Measurements from ENCODE around the gene OST4.
A peak's percentile ranks its signal among the peaks of the same experiment; 100 is the strongest.
"Not testable (repeated sequence)": the region's sequence is repeated elsewhere in the genome, so short reads cannot be mapped to it uniquely, and the experiment has no call there.

OST4 gene

GRCh38 chr2:27071277-27071989 lies at the start of gene OST4:
OST4 (minus strand) TSS chr2:27071654.
- peak; percentile 93 to 98 (median 95) for DNase-seq

- not testable (repeated sequence) for DNase-seq
Observed at GRCh38 chr2:27119330-27119670, 47.8 kb upstream of the OST4 start.

DNA sequence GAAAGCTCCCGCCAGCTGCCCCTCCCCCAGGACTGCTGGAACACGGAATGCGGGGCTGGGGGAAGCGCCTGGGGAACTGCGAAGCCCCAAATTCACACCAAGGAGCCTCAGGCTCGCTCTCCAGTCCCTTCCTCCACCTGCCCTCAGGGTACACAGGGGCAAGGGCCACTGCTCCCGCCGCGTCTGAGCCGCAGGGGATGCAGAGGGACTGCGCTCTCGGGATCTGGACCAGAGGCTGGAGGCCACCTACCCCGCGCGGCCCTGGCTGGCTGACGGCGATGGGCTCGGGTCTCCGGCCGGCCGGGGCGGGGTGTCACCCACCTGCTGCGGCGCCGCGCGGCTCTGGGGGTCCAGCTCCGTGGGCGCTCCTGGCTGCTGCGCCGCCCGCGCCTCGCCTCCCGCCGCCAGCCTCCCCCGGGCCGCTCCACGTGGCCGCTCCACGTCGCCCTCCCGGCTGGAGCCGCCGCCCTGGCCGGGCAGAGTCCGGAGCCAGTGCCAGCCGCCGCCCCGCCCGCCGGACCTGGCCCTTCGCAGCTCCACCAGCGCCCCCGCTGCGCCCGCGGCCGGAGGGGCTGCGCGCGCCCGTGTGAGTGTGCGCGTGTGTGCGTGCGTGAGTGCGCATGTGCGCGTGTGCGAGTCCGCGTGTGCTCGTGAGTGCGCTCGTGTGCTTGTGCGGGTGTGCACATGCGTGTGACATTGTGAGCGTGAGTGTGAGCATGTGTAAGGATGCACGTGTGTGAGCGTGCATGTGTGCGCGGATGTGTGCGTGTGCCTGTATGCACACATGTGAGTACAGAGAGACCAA lies 47.3 kb upstream of the OST4 start, which contains the start of gene CGREF1:
CGREF1 (minus strand) TSS at position 604 of the 805 bp plus-strand sequence. CDS start 14,762 bp downstream, outside the sequence.
- DNase-seq: peak; percentile 50 to 75 (median 71)

DNA sequence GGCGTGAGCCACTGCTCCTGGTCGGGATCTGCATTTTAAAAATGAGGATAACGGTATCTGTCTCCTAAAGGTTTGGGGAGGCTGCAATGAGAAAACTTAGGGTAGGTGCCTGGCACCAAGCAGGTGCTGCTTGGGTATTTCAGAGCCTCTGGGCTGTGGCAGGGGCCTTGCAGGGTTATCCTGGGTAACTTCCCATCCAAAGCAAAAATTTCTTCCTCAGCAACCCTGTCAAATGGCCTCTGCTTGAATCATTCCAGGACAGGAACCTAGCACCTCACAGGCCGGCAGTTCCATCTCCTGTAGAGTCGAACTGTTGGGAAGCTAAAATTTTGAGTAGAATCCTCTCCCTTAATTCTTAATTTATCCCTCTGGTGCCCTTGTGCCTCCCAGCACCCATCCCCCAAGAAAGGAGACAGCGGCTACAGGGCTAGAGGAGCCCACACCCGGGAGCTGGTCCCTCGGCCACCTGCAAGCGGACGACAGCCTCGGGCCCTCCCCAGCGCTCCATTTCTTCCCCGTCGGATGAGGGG lies 46.6 kb upstream of the OST4 start:
- DNase-seq: peak in 1 of 3 experiments; percentile 71

GRCh38 chr2:27115519-27115918 lies 44.1 kb upstream of the OST4 start:
- DNase-seq: no peak

DNA sequence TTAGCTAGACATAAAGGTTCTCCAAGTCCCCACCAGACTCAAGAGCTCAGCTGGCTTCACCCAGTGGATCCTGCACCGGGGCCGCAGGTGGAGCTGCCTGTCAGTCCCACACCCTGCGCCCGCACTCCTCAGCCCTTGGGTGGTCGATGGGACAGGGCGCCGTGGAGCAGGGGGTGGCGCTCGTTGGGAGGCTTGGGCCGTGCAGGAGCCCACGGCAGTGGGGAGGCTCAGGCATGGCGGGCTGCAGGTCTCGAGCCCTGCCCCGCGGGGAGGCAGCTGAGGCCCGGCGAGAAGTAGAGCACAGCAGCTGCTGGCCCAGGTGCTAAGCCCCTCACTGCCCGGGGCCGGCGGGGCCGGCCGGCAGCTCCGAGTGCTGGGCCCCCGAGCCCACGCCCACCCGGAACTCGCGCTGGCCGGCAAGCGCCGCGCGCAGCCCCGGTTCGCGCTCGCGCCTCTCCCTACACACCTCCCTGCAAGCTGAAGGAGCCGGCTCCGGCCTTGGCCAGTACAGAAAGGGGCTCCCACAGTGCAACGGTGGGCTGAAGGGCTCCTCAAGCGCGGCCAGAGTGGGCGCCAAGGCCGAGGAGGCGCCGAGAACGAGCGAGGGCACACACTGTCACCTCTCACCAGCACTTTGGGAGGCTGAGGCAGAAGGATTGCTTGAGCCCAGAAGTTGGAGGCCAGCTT lies 40.1 kb upstream of the OST4 start:
- DNase-seq: not testable (repeated sequence)

DNA sequence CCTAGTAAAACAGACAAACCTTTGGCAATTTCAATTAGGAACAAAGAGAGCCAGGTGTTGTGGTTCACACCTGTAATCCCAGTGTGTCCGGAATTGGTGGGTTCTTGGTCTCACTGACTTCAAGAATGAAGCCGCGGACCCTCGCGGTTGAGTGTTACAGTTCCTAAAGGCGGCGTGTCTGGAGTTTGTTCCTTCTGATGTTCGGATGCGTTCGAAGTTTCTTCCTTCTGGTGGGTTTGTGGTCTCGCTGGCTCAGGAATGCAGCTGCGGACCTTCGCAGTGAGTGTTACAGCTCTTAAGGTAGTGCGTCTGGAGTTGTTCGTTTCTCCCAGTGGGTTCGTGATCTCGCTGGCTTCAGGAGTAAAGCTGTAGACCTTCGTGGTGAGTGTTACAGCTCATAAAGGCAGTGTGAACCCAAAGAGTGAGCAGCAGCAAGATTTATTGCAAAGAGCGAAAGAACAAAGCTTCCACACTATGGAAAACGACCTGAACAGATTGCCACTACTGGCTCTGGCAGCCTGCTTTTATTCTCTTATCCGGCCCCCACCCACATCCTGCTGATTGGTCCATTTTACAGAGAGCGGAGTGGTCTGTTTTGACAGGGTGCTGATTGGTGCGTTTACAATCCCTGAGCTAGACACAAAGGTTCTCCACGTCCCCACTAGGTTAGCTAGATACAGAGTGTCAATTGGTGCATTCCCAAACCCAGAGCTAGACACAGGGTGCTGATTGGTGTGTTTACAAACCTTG lies 39.3 kb upstream of the OST4 start:
- not testable (repeated sequence) for DNase-seq

DNA sequence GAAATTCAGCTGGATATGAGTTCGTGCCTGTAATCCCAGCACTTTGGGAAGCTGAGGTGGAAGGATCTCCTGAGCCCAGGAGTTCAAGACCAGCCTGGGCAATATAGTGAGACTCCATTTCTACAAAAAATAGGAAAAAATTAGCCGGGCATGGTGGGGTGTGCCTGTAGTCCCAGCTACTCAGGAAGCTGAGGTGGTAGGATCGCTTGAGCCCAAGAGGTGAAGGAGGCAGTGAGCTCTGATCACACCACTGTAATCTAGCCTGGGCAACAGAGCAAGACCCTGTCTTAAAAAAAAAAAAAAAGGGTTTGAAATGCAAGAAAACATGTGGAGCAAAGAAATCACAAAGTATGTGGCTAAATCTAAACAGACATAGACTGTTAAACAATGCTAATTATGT lies 37.6 kb upstream of the OST4 start:
- DNase-seq: no peak

DNA sequence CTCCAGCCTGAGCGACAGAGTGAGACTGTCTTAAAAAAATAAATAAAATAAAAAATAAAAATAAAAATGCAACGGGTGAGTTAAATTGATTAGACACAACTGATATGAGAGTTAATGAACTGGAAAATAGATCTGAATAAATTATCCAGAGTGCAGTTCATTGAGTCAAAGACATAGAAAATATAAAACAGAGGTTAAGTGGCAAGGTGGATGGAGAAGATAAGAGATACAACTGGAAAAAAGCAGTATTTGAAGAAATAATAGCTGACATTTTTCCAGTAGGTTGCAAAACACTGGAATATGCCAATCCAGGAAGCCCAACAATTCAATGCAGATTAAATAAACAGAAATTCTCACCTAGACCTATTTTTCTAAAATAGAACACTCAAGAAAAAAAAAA lies 36.8 kb upstream of the OST4 start:
- no peak for DNase-seq

DNA sequence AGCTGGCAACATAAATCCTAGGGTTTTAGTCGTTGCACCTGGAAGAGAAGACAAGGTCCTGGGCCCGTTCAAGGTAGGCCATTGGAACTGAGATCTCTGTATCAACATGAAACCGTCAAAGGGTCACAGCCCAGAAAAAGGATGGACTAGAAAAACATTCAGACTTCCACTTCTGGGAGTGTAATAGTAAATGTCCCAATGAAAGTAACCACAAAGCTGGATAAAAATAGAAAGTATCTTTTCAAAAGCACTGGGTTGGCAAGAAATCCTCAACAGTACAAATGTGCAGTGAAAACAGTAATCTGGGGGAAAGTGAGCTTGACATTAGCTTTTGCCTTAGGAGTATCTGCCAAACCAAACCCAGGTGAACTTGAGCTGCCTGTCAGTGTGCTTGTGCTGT lies 34.5 kb upstream of the OST4 start:
- DNase-seq: no peak

DNA sequence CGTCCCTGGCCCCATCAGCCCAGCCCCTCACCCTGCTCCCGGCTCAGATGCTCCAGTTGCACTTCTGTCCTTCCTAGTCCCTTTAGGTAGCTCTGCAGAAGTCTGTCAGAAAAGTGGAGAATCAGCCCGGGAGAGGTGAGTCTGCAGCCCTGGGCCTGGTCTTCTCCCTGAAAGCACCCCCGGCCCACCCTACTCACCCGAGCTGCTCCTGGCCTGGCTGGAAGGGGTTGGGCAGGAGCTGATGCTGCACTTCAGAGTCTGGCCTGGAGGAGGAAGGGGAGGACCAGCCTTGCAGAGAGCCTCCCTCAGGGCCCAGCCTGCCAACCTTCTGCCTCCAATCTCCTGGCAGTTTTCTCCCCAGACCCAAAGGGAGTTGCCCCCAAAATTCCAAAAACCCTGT lies 30.9 kb upstream of the OST4 start:
- DNase-seq: no peak

DNA sequence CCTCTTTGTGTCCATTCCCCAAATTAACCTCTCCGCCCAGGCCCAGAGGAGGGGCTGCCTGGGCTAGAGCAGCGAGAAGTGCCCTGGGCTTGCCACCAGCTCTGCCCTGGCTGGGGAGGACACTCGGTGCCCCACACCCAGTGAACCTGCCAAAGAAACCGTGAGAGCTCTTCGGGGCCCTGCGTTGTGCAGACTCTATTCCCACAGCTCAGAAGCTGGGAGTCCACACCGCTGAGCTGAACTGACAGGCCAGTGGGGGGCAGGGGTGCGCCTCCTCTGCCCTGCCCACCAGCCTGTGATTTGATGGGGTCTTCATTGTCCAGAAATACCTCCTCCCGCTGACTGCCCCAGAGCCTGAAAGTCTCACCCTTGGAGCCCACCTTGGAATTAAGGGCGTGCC lies 28.6 kb upstream of the OST4 start:
- DNase-seq: no peak

DNA sequence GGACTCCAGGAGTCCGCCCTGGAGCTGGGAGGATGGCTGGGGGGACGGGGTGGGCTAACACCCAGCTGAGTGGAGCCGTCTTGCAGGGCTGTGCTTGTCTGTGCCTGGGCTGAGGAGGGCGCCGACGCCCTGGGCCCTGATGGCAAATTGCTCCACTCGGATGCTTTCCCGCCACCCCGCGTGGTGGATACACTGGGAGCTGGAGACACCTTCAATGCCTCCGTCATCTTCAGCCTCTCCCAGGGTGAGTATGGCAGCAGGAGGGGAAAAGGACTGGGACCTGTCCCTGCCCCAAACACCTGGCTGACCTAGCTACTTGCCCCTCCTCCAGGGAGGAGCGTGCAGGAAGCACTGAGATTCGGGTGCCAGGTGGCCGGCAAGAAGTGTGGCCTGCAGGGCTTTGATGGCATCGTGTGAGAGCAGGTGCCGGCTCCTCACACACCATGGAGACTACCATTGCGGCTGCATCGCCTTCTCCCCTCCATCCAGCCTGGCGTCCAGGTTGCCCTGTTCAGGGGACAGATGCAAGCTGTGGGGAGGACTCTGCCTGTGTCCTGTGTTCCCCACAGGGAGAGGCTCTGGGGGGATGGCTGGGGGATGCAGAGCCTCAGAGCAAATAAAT lies 28.0 kb upstream of the OST4 start:
- no peak for DNase-seq

GRCh38 chr2:27097341-27097740 lies 25.9 kb upstream of the OST4 start:
- no peak for DNase-seq

DNA sequence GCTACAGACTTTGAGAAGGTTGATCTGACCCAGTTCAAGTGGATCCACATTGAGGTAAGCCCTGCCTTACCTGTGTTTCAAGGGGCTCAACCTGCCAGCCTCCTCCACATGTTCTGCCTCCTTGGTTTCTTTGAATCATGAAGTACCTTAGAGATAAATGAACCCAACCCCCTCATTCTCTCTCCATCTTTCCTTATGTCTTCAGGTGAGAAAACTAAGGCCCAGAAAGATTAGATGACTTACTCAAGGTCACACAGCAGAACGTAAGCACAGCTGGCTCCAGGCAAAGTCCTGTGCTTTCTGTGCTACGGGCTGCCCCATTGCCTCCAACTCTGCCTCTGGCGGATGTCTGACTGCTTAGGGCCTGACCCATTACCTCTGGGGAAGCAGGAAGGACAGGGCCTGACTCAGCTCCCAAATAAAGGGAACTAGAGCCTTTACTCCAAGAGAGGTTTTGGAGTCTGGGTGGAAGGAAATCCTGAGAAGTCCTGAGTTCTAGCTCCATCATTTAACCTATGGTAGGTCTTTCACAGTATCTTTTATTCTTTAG lies 25.4 kb upstream of the OST4 start:
- no peak for DNase-seq

DNA sequence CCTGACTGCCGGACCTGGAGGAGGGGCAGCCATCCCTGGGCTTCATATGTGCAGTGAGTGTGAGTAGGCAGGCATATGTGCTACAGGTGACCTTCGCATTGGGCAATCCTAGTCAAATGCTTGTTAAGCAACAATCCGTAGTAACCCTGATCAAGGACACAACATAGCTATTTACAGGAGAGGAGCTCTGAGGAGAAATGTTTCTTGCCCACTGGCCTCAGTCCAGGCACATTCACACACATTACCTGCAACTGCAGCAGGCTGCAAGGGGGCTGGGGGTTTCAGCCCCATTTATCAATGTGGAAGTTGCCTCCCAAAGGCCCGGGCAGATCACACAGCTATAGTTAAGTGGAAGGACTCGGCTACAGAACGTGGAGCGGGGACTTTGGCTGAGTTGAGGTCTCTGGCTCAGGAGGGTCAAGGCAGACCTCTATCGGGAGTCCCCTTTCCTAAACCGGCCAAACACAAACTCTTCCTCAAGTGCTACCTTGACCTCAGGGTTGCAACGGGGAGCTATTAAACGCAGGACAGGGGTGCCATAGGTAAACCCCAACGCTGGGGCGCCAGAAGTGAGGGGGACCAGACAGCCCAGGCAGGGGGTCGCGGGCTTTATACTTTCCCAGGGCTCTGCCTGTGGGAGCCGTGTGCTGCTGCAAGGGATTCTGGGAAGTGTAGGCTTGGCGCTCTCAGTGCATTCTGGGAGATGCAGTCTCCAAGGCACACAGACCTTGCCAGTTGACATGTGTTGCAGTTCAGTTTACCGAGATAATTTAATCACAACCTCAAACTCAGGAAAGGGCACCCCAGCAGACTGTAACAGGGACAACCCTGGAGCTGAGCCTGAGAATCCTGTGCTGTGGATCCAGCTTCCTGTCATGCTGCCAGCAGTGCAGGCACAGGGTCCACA lies 24.5 kb upstream of the OST4 start:
- peak; percentile 23 to 59 (median 43) for DNase-seq

DNA sequence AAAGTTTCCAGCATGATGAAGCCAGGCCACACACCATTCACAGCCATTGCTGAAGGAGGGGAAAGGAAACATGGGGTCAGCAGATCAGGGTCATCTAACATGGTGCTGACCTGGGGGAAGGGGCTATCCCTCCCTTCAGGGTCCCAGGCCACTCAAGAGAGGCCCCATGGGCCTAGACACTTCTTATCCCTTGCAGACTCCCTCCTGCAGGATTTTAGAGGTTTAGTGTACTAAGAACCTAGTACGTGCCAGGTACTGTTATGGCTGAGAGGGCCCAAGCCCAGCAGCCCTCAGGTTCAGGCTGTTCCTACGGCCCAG lies 23.9 kb upstream of the OST4 start:
- no peak for DNase-seq

- DNase-seq: no peak
Observed at GRCh38 chr2:27094353-27094984, 23.0 kb upstream of the OST4 start.

- DNase-seq: no peak
Observed at GRCh38 chr2:27093430-27094352, 22.2 kb upstream of the OST4 start.

All from NCI-H1417 (cell line).